GM21528 (cell line): ENCODE measurements around the gene LSM4.

Source experiments
- ATAC-seq: cut with Tn5 transposase; IDR thresholded peaks from one replicate; pipeline ENCODE4 v1.9.1; 2021; ENCODE audit warnings: mild to moderate bottlenecking, moderate library complexity; ENCODE audit not compliant: unreplicated experiment, low FRiP score

Gene LSM4

DNA sequence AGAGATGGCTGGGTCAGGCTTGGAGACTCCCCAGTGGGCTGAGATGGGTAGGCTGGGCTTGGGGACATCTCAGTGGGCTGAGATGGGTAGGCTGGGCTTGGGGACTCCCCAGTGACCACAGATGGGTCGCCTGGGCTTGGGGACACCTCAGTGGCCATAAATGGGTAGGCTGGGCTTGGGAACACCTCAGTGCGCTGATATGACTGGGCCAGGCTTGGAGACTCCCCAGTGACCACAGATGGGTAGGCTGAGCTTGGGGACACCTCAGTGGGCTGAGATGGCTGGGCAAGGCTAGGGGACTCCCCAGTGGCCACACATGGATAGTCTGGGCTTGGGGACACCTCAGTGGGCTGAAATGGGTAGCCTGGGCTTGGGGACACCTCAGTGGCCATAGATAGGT is 61.4 kb downstream of the LSM4 start:
- no peak for ATAC-seq

DNA sequence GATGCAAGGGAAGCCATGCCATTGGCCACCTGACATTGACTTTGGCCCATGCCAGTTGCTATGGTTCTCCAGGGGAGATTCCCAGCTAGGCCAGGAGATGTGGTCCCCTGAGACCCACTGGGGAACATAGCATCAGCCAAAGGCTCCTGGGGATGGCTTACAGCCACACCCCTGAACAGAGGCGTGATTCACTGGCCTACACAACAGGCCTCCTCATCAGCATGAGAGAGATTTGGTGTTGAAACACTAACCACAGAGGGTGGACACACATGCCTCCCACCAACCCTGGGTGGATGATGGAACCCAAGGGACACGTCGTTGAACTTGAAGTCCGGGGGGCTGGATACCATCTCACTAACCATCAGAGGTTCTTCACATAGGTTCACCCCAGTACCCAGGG is 63.0 kb downstream of the LSM4 start:
- ATAC-seq = no peak

DNA sequence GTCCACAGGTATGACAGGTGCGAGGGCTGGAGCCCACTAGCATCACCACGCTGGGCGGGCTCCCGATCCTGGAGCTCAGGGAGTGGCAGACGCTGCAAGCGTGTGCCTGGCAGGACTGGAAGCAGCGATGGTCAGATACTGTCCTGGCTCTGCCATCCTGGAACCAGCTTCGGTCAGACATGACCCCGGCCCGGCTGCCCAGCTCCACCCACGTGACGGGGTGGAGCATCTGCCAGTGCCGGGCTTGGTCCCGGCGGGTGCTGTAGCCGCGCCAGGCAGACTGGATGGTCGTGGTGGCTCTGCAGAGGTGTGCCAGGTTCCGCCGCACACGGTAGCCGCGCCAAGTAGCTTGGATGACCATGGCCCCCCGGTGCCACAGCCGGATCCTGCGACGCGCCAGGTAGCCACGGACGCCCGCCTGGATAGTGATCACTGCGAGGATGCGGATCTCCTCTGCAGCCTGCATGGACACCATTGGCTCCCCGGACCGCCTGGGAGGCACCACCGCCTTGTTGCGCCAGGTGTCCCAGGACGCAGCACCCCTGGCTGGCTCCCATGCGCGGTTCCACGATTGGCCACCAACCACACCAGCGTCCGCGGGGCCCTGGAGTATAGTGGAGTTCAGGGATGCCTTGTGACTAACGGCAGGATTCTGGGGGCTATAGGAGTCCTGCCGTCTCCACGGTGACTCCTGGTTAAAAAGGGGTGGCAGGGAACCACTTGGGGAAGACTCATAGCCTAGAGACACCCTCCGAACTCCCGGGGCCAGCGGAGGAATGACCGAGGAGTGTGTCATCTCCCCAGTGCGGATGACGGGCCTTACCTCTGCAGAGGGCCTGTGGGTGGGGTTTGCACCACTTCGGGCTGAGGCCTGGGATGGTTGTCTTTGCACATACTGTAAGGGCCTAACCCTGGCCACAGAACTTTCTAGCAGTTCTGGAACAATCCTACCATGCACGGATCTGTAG is 65.1 kb downstream of the LSM4 start:
- no peak for ATAC-seq
